GM21528 (cell line): ENCODE results near the gene APH1B.
"Not testable (repeated sequence)": the region's sequence is repeated elsewhere in the genome, so short reads cannot be mapped to it uniquely, and the experiment has no call there.

Experiments
- ATAC-seq: cut with Tn5 transposase; IDR thresholded peaks from one replicate; pipeline ENCODE4 v1.9.1; 2021; ENCODE audit warnings: mild to moderate bottlenecking, moderate library complexity; ENCODE audit not compliant: unreplicated experiment, low FRiP score

Gene APH1B

DNA sequence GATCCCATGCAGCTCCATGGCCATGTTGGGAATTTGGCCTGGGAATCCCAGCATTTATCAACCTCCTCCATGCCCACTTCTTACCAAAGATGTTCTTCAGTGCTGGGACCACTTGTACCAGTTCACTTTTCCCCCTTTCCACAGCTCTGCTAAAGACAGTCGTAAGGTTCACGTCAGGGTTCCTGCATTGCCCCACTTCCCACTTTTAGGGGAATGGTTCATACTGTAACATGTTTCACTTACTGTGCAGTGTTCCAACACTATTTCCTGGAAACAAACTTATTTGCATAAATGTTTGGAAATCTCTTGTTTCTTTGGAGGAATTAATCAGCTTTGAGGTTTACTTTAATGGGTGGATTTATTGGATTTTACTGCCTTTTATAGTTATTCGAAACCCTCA is 17.0 kb downstream of the APH1B start:
- no peak for ATAC-seq

GRCh38 chr15:63295341-63295740 is 17.9 kb downstream of the APH1B start:
- ATAC-seq: no peak

- ATAC-seq: no peak
These were observed 18.8 kb downstream of the APH1B start for GRCh38 chr15:63296195-63296594.

DNA sequence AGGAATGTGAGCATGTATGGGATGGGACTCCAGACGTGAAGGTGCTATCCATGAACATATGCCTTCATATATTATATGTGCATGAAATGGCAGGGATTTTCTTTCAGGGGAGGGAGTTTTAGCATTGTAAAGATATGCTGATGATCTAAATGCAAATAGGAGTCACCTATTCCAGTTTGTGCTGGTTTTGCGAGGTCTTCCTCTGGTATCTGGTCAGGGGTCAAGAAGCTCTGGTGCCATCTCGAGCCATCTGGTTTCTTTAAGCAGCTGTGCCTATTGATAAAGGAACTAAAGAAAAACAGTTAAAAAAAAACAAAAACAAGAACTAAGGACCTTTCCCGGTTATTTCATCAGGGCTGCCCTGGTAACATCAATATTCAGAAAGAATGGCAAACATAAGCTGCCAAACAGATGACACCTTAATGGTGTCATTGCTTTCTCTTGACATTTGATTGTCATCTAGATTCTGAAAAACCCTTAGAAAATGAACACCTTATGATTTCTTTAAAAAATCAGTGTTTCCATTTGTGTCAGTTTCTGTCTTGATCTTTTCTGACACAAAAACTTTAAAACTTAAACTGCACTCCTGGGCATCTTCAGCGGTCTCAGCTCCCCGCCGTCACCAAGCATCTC is 22.7 kb downstream of the APH1B start:
- ATAC-seq: no peak

- no peak for ATAC-seq
These were observed 23.7 kb downstream of the APH1B start for GRCh38 chr15:63301088-63301487.

- ATAC-seq: no peak
These were observed 27.9 kb downstream of the APH1B start for GRCh38 chr15:63305260-63305659.

DNA sequence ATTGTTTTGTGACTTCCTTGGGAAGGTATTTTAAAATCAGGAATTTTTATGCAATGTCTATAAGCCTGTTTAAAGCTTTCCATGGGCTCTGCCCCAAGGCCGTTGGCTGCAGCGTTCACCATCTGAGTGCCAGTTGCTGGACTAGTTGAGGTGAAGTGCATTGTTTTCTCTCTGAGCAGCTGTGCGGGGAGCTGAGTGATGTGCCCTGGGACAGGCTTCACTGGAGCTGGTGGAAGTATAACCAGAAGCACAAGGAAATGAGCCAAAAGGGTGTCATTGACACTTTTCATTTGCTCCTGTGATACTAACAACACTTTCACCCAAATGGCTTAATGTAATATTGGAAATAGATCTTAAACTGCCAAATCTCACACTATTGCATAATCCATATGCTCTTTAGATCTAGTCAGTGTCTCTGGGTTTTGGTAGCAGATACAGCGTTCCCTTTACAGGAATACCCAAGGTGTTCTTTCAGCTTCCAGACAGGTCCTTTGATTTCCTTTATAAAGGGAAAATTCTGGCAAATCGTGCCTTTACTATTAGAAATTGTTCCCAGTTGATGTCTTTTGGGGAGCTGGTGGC is 29.2 kb downstream of the APH1B start:
- no peak for ATAC-seq

- ATAC-seq: no peak
These were observed 31.1 kb downstream of the APH1B start for GRCh38 chr15:63308491-63308890.

DNA sequence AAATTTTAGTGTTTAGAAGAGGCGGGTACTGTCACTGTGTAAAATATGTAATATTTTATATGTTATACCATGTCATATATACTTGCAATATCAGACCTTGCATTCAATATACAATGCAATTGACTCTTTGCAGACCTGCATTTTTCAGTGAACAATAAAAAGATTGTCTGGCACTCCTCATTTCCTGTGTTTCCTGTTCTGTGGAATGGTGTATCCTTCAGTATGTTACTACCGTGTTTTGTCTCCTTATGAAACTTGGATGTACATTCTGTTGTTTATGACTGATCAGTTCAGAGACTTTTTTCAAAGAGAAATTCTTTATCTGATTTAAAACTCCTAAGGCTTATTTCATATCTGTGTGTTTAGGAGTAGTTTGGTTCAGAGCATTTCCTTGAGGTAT is 31.5 kb downstream of the APH1B start:
- ATAC-seq: no peak

GRCh38 chr15:63310646-63311045 is 33.2 kb downstream of the APH1B start:
- no peak for ATAC-seq

DNA sequence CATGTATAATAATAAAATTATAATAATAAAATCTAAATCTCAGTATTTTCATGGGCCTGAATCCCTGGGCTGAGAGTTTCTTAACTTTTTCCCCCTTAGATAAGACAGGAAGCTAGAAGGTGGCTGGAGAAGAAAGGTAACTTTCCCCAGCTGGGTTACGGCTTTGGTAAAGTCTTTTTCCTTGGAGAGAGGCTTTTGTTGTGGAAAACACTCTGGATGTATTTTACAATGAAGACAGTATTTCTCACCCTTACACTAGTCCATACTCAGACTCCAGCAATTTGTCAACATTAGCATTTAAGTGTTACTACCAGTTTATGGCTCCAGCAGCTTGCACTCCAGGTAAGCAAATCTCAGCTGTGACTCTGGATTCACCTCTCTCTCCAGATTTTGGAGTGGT is 34.9 kb downstream of the APH1B start:
- ATAC-seq: no peak

DNA sequence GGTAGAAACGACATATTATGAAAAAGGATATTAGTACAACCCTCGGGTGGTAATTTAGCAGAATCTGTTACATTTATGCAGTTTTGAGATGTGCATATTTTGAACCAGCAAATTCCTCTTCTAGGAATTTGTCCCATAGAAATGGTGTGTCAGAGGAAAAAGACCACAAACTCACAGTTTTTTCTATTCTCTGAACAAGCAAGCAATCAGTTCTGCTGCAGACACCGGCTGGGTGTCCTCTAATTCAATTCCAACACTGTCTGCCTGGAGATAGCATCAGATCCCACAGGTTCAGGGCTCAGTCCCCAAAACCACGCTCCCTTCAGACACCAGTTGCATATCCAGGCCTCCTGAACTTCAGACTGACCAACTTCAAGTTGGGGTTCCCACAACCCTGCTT is 36.4 kb downstream of the APH1B start:
- no peak for ATAC-seq

GRCh38 chr15:63314409-63314808 is 37.0 kb downstream of the APH1B start:
- no peak for ATAC-seq

GRCh38 chr15:63318344-63318743 is 40.9 kb downstream of the APH1B start:
- no peak for ATAC-seq

DNA sequence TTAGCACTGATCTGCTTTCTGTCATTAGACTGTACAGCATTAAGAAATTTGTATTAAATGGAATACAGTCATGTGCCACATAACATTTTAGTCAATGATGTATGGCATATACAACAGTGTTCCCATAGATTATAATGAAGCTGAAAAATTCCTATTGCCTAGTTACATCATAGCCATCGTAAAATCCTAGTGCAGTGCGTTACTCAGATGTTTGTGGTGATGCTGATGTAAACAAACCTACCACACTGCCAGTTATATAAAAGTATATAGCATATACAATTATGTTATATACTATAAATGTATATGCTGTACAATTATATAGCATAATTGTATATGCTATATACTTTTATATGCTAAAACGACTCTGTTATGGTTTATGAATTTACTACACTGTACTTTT is 41.7 kb downstream of the APH1B start:
- ATAC-seq: no peak

DNA sequence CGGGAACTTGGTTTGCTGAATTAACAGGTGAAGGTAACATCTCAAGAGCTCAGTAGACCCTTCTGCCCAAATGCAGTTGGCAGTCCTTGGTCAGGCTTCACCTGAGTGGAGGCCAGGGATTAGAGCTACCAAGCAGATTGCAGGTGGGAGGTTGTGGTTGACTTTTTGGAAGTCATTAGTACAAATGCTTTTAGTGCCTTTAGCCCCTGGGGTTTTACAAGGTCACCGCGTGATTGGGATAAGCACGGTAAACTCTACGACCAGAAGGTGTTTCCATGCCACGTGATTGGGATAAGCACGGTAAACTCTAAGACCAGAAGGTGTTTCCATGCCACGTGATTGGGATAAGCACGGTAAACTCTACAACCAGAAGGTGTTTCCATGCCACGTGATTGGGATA is 43.0 kb downstream of the APH1B start:
- not testable (repeated sequence) for ATAC-seq

DNA sequence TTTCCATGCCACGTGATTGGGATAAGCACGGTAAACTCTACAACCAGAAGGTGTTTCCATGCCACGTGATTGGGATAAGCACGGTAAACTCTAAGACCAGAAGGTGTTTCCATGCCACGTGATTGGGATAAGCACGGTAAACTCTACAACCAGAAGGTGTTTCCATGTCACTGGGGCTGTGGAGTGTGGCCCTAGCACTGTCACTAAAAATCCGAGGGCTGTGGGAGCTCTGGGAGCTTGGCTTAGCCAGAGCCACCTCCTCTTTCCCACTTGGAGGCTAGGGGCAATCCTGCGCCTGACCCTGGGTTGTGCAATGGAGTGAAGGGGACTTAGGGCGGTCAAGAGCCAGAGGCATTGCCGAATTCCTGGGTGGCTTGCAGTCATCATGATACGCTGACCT is 43.6 kb downstream of the APH1B start:
- not testable (repeated sequence) for ATAC-seq

DNA sequence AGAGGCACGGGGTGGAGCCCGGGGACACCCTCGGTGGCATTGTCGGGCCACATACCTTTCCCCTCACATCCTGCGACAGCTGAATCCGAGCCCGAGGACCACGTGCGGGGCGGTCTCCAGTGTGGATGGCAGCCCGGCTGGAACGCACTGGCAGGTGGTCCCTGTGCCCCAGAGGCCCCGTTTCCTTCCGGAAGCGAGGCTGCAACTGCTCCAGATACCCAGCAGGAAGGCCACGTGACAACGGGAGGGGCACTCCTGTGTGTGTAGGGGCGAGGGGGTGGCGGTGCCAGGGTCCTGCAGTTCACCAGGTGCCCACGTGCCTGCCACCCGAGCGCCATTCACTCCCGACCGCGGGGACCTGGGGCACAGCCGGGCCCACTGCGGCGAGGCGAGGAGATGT is 44.1 kb downstream of the APH1B start:
- ATAC-seq: no peak

- ATAC-seq: no peak
These were observed 45.1 kb downstream of the APH1B start for GRCh38 chr15:63322541-63322940.

DNA sequence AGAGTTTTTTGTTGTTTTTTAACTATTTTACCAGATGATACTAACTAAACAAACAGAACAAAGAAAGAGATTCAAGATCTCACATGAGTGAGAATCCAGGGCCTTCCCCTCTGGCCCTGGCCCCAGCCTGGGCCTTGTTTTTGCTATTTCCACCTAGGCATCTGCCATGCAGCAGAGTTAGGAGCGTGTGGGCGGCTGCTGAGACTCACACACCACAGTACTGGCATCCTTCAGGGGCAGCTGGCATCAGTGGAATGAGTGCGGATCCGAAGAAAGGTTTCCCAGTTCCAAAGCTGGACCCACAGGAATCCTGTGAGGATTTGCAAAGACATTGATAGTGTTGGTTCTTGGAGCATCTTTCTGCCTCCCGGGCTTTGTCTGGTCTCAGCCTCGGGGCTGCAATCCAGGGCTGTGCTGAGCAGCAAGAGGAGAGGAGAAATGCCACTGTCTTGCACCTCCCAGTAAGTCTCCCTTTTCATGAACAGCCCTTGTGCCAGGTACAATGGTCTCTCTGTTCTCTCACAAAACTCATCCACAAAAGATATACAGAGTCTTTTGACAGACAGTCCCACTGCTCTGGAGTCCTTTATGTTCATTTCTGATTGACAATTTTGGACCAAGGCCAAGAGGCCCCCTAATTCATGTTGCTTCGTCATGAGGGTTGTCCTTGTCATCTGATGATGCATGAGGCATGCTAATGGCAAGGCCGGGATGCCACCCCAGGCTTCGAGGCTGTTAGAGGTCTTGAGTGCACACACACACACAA is 46.6 kb downstream of the APH1B start:
- no peak for ATAC-seq

GRCh38 chr15:63324770-63325169 is 47.4 kb downstream of the APH1B start:
- ATAC-seq: no peak
